Hematopoietic multipotent progenitor cell treated with erythropoietin and hydrocortisone succinate and interleukin-3 and kit ligand, for 15 days (in vitro differentiated cells): ENCODE results near the gene CXXC5.

Experiments used
- DNase-seq: peaks from one replicate; pipeline ENCODE4 v3.0.0-alpha.2; 2015; ENCODE audit warnings: low spot score

The CXXC5 gene

DNA sequence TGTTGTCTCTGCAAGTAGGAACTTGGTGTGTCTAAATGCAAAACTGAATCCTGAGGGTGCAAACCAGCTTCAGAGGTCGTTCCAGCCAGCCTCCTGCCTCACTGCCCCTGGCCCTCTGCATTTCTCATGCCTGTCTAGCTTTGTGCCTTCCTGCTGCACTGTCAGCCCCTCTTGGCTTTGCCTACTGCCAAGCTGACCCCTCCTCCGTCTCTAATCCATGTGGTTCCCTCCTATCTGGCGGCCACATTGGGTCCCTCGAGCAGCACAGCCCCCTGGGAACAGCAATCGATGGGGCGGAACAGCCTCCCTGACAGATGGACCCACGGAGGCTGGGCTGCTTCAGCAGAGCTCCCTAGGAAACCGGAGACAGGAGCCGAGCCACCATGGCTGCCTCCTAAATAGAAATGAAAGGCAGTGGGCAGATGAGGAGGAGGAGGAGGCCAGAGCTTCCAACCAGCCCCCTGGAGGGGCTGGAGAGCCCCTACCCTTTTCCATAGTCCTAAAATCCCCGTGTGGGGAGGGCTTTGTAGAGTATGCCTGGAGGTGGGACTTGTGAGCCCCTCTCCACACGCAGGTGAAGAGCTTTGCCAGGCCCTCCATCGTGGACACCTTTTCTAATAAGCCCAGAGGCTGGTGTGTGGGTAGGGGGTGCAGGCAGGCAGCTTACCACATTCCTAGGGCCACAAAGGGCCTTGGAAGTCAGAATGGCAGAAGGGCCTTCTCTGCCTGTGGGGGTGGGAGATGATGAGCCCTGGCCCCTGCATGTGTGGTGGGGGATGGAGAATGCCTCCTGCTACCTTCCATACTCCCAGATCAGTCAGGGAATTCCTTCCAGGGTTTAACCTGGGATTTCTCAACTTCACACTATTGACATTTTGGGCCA is 9.2 kb upstream of the CXXC5 start:
- no peak for DNase-seq

DNA sequence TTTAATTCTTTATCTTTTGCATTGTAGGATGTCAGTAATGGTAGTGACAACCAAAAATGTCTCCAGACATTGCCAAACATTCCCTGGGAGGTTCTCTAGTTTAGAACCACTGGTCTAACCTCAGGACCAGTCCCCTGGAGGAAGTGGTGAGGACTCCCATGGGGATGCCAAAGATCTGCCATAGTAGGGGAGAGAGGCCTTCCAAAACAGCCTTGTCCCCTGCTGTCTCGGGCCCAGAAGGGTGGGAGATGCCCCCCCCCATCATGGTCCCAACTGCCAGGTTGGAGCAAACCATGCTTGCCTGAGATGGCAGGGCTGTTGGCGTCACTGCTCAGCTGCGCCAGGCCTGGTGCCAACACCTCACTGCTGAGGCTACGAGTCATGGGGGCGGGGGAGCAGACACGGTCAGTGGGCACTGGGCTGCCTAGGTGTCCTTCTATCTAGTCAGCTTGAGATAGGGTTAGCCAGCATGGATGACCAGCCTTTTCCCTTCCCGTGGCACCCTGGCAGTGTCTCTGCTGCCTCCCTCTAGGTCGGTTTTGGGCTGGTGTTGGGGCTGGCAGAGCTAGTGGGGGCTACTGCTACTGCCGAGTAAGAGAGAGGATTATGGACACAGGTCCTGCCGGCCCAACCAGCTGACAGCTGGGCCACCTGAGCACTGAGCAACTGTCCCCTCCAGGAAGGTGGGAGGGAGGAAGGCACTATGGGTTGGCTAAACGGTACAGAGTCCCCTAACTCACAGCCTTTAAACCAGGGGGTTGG is 8.3 kb upstream of the CXXC5 start:
- peak; percentile 49 for DNase-seq

DNA sequence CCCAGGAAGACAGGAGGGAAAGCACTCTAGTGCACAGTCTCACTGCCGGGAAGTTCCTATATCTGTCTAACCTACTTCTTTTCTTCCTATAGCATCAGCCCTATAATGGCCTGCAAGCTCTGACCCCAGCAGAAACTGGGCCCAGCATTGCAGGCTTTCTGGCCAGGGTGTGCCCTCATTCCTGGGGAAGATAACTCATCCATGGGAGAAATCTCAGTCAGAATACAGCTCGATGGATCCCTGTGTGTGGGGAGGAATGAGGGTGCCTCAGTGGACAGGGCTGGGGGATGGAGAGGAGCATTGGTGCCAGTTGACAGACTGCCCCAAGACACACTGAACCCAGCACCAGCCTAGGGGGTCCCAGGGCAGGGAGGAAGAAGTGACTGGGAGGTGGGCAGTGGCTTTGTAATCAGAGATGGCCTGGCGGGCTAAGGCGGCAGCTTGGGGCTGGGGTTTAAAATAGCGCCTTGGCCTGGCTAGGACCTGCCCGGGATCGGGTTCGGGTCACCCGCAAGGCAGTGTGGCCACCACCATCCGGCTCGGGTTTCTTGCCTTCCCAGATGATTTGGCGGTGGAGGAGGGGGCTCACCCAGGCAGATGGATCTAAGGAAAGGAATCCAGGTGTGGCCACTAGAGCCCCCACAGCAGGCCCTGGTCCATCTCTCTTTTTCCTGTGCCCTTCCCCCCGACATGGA is 7.6 kb upstream of the CXXC5 start:
- DNase-seq: no peak

DNA sequence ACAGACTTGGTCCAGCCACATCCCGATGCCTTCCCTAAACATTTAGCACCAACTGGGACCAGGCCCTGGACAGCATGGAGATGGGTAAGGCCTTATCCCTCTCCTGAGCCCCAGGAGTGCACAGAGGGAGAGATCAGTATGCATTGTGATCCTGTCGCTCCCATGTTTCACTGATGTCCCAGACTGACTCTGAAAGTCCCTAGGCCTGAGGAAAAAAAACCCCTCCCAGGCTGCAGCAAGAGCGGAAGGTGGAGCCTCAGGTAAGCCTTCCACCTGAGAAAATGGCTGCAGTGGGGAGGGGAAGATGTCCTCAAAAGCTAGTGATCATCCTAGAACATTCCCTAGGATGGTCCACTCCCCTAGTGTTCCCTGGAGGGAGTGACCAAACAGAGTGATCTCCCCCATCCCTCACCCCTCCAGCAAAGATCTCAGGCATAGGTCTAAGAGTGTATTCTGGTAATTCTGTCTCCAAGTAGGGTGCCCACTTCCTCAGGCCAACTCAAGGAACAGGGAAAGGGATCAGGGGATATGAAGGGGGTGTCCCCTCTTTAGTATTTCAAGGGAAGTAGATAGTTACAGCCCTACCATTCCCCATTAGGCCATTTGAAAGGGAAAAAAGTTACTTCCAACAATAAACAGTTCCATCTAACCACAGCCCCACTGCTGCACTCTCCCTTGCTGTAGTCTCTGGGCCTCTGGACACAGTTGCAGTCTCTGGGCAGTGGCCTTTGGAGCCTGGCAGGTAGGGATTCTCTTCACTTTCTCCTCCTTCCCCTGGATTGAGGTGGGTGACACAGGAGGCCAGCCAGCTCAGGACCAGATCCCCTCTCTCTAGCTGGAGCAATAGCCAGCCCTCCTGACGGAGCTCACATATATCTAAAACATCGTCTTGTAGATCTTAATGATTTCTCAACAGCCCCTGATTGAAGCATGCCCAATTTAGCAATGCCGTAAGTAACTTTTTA is 6.8 kb upstream of the CXXC5 start:
- no peak for DNase-seq

DNA sequence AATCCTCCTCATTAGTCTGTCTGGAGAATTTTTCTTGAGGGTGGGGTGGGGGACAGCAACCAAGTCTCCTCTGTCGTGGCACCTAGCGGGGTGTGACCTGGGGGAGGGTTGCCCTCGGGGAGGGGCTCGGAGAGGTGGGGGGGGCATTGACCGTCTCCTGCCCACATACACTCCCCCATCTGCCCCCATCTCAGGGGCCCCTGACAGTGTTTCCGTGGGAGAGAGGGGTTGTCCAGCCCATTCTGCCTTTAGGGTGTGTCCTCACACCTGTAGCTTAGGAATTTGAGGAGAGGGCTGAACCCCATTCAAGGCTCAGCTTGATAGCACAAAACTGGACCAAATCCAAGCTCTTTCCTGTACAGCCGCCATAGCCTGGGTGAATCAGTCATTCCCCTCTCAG is 5.9 kb upstream of the CXXC5 start:
- DNase-seq: no peak

DNA sequence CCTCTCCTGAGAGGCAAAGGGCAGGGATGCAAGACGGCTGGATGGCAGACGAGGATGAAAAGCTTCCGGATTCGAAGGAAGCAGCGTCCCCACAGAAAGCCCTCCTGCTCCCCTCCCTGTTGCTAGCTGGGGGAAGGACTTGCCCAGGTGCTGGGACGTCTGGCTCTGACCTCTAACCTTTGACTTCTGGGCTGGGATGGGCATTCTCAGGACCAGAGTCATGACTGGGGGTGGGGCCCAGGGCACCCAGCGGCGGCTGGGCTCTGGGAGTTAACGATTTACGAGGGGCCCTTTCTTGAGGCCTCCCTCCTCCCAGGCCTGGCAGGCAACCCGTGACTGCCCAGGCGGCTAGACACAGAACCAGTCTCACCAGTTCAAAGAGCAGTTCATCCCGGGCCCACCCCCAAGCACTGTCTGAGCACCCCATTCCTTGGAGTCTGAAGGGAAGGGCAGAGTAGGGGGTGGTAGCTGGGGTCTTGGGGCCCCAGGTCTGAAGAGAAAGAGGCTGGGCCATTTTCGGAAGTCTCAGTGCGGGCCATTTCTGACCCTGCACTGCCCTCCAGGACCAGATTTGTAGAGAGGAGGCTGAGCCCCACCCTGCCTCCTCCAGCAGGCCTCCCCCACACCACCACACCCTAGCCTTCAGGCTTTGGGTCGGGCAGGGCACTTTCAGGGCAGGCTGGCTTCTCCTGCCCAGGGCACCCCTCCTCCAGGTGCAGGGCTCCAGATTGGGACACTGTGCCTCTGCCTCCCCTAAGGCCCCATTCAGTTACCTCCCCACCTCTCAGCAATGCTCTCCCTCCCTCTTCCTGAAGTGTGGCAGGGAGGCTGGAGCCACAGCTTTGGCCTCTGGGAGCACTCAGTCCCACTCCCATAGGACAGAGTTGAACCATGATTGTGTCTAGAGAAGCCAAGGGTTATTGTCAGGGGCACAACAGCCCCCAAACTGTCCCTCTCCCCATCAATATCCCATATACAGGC is 5.0 kb upstream of the CXXC5 start:
- DNase-seq: peak; percentile 27

DNA sequence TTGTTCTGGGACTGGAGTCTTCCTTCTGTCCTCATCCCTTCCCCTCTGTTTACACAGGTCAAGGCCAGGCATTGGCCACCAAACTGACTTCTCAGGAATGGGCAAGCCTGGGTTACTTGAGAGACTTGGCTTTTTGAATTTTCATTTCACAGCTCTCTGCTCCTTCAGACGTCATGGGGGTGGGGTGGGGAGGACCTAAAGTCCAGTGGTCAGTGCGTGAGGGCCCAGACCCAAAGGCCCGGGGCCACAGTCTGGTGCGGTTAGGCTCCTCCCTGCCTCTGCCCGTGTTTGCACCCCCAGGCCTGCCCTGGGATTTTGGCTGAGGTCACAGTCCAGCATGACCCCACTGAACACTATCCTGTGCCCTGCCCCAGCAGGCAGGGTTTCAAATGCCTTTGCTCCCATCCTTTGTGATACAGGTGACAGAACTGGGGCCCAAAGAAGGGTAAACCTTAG is 4.1 kb upstream of the CXXC5 start:
- no peak for DNase-seq

DNA sequence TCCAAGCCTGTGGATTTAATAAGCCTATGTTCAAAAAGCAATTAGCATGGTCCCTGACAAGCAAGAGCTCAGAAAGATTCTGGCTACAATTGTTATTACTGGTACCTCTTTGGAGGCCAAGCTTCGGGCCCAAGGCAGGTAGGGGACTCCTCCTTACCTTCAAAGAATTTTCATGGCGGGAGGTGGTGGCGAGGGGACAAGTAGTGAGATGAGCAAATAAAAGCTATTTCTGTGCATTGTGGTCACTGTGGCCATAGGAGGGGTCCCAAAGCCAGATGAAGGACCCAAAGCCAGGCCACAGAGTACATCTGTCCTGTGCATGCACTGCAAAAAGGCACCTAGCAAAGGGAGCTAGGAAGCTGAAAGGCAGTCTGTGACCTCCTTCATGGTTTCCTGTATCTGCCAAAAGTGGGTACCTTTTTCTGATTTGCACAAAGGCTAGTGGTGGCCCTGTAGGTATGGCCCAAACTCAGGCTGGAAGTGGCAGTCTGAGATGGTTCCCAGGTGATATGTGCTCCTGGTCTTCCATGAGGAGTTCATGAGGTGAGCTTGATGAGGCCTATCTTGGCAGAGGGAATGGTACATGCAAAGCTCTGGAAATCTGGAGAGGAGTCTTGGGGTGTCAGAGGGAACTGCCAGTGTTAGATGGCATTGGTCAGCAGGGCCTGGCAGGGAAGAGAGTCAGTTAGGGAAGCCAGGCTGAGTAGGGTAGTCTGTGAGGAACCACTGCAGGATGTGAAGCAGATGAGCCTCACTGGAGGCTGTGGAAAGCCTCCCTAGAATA is 3.3 kb upstream of the CXXC5 start:
- DNase-seq: no peak

DNA sequence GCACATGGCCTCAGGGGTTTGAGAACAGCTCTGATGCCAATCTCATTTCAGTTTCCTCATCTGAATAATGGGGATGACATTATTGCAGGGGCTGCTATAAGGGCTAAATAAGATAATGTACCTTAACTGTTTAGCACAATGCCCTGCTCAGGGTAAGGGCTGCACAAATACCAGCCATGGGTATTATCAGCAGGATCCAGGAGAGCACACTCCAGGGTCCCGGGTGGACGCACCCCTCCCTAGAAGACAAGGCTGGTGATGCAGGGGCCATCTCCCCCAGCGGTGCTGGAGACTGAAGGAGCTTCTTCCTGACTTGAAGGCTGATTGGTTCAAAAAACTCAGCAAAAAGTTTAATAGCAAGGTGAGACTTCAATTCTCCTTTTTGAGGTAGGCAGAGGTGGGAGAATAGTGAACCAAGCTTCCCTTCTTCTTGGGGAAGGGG is 2.7 kb upstream of the CXXC5 start:
- no peak for DNase-seq

DNA sequence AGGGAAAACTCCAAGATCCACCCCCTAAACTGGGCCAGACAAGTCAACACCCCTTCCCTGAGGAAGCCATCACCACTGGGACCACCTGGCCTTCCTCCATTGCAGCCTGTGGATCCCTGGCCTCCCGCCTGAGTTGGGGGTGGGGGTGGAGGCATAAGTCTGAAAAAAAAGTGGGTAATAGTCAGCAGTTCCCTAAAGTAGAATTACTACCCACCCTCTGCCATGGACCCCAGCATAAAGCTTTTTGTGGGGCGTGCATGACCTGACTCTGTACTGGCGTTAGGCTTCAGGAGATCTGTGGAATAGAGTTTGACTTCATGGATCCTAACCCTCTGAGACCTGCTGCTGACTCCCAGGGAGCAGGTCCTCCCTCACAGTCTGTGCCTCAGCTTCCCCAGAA is 2.0 kb upstream of the CXXC5 start:
- DNase-seq: no peak

DNA sequence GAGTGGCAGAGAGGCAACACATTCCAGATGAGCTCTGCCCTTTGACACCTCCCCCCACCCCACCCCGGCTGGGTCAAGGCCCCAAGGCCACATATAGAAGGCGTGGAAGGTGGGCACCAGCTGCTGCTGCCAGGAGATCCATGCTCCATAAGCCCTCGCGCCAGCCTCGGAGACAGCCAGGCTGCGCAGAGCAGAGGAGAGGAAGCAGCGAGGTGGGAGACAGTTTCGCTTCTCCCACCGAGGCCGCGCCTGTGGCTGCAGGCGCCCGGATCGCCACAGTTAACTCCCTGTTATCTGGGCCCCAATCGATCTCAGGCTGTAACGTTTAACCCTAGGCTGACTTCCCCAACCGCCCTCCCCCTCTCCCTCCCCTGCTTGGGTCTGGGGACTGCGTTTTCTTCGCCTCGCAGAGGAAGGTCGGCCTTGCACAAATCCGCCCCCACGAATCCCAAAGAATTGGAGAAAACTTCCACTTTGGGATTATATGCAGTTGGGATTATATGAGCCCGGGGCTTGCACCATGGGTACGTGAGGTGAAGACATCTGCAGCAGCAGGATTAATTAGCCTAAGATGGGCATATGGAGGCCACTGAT is 1.1 kb upstream of the CXXC5 start:
- no peak for DNase-seq

DNA sequence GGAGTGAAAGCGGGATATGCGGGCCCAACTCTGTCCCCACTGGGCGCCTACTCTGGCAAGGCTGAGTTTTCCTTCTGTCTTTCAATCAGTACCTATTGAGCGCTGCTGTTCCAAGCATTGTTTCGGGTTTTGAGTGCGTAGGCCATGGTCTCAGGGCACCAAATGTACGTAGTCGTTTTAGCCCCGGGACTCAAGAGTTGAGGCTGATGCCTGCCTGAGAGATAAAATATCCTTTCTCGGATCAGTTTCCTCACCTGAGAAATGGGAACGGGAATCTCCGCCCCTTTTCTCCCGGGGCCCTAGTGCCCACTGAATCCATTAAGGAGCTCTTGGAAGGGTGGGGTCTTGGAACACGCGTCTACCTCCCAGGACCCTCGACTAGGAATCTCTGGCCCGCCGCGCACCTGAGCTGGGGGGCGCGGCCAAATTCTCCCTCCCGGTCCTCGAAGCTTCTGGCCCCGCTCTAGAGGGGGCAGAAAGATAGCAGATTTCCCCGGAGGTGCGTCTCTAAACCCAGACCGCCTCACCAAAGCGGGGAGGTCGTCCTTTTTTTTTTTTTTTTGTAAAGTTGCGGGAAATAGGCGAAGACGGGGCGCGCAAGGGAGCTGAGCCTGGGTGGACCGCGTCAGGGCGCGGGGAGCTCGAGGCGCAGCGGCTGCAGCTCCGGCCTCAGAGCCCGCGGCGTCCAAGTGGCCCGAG is 494 bp upstream of the CXXC5 start:
- DNase-seq: no peak

DNA sequence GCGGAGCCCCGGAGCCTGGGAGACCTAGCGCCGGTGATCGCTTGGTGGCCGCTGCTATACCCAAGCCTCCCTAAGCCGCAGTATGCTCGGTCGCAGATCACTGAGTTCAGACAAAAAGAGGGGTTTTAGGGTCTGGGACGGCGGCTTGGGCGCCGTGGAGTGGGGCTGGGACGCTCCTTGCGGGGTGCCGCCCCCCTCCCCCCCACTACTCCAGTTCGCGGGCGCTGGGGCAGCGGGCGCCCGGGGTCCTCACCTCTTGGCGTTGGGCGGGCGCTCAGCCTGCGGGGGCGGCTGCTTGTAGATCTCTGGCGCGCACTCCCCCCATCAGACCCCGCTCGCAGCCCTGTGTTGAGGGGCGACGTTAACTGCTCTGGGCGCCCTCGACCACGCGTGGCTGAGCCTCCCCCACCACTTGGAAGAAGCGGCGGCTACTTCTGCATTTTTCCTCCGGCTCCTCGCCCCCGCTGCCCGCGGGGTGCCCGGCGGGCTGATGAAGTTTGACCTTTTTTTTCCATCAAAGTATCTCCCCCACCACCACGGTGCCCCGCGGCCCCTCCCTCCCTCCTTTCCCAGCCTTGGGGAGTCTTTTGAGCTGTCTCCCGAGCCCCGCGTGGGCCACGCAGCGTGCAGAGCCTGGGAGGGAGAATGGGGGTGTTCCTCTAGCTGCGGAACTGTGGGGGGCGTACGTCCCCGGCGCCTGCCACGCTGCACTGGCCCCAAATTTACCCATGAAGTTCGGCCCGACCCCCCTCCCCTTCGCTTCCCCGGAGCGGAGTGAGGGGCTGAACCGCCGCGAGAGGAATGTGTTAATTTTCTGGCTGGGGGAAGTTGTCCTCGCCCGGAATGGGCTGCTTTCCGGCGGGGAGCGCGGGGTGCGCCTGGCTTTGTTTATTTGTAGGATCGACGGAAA is 1.2 kb downstream of the CXXC5 start:
- DNase-seq: no peak

DNA sequence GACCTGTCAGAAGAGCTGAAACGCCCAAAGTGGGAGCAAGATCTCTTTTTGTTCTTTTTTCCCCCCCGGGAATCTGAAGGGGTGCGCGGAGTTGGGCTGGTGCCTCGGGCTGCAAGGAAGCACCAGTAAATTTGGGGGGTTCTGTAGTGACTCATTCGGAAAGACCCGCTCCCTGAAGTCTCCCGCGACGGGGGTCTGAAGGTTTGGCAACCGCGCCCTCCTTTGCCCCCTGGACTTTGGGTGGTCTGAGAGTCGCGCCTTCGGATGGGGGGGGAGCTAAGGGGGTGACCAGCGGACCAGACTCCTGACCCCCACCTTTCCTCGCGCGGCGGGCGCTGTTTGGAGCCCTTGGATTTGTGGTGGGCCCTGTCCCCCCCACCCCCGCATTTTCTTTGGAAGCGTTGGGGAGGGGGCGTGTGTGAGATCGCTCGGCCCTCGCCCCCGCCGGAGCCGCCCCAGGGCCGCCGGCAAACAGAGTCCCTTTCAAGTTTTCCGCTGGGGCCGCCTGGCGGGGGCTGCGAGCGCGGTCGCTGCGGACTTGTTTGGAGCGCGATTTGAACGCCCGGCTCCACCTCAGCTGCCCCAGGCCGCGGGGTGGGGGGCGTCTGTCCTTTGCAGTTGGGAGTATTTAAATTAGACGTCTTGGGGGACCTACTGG is 2.0 kb downstream of the CXXC5 start:
- DNase-seq: no peak

DNA sequence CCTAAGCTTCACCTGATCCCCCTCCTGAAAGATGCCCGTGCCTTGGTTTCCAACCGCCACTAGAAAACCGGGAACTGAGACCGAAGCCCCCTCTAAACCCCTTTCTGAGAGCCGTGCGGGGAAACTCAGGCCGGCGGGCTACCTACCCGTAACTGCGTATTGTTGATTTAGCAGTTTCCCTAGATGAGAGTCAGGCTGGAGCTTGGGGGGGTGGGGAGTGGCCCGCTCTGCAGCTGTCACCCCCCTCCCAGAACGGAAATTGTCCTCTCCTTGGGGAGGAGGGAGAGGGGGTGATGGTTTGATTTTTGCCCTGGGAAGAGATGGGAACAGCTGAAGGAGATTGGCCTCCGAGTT is 2.5 kb downstream of the CXXC5 start:
- no peak for DNase-seq

DNA sequence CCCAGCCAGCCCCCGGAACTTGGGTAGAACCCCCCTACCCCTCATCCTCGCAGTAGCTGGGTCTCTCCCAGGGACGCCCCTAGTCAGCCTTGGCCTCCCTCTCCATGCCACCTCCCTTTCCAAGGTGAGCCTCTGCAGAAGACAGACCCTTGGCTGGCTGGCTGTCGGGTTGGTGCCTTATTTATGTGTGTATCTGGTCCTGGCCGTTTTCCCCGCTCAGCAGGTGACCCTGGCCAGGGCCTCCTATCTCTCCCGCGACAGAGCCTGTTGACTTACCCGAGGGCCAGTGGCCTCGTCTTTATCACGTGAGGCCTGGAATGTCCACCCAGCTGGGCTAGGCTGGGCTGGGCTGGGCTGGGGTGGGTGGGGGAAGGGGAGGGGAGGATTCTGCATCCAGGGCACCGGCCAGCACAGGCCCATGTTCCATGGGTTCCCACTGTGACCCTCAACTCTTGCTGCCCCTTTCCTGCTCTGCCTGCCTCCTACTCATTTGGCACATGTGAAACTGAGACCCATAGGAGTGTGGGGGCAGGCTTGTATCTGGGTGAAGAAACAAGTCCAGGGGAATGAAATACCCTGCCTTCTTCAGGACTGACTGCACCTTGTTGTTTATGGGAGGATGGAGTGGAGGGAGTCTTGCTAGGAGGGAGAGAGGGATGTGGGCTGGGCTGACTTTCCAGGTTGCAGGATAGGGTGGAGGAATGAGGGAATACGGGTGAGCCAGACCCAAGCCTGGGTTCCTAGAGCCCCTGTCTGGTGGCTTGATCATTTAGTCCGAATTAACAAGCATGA is 3.1 kb downstream of the CXXC5 start:
- no peak for DNase-seq
